ENCODE results near the gene LYPD1. TPM values are rescaled to one million over a fixed set of nuclear protein-coding genes. Genes with fewer than 3 reads are reported as not detected.
"Not testable (repeated sequence)": the region's sequence is repeated elsewhere in the genome, so short reads cannot be mapped to it uniquely, and the experiment has no call there.

The LYPD1 gene, protein sequence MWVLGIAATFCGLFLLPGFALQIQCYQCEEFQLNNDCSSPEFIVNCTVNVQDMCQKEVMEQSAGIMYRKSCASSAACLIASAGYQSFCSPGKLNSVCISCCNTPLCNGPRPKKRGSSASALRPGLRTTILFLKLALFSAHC
- 0.13 TPM in 1 of 2 replicates, not detected in the other for total RNA-seq

DNA sequence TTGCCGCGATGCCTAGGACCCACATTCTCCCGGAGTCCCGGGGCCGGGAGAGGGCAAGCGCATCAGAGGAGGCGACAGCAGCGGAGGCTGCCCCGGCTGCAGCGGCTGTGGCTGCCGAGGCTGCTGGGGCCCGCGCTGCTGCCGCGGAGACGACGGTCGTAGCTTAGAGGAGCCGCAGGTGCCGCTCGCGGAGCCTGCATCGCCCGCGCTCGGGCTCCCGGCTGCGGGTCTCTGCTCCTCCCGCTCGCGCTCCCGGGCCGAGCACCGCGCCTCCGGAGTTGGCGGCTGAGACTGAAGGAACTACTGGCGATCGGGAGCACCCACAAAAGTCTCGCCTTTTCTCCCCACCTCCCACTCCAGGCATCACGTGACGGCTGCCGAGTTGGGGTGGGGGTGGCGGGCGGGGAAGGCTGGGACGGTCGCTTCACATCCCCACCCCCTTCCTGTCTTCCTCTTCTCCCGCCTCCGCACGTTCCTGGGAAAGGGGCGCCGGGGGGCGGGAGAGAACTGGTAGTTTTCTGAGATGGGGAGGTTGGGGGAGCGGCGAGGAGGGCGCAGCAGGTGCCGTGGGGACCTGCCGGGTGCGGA is at the start of gene LYPD1:
LYPD1 (minus strand) TSS at position 298 of the 588 bp plus-strand sequence; CDS start at position 25, 273 bp downstream.
- peak in 1 of 2 donors; percentile 23 for DNase-seq (ENCODE audit: low read depth in 2 of 2)

DNA sequence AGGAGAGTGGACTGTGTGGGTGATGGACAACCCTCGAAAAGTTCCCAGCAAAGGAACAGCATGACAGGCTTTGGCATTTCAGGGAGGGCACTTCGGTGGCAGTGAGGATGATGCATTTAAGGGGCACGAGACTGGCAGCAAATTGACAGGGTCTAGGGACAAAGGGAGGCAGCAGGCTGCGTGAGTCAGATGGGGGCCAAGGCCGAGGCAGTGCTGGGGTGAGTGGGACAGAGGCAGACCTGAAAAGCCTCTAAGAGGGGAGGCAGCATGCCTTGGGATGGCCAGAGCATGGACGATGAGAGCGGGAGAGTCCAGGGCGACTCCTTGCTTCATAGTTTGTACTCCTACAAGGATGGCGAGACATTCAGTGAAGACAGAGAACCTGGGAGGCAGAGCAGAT is 49.5 kb upstream of the LYPD1 start:
- DNase-seq (ENCODE audit: low read depth in 2 of 2): no peak

DNA sequence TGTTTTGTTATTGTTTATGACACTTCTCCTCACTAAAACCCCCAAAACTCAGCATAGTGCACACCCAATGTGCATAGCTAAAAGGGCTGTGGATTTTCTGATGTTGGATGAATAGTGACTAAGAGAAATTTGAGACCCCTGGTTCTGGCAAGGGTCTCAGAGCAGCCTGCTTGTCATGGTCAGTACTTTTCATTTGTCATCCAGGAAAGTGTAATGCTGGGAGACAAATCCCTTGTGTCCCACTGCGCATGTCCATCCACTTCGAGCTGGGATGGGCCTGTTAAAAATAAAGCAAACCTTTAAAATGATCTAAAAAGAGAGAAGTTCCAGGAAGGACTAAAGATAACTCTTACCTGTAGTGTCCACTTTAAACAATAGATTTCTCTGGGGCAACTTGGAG is 46.9 kb upstream of the LYPD1 start:
- no peak for DNase-seq (ENCODE audit: low read depth in 2 of 2)

GRCh38 chr2:132715386-132716351 is 45.7 kb upstream of the LYPD1 start:
- DNase-seq (ENCODE audit: low read depth in 2 of 2): no peak

DNA sequence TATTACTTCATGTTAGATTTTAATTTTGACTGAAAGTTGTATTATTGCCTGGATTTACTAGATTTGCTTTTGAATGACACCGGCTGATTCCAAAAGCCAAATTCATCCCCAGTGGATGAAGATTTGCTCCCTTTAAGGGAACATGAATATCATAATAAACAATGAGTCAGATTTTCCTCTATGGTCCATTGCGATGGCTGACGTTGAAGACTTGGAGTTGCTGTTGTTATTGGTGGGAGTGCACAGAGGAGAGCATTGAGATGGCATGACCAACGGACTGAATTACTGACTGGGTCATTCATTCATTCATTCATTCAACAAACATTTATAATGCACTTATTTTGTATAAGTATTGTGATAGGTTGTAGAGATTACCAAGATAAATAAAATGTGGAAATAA is 33.4 kb upstream of the LYPD1 start:
- no peak for DNase-seq (ENCODE audit: low read depth in 2 of 2)

- DNase-seq (ENCODE audit: low read depth in 2 of 2): no peak
Measured at GRCh38 chr2:132701810-132702209, 31.8 kb upstream of the LYPD1 start.

- not testable (repeated sequence) for DNase-seq (ENCODE audit: low read depth in 2 of 2)
Measured at GRCh38 chr2:132699802-132700201, 29.8 kb upstream of the LYPD1 start.

DNA sequence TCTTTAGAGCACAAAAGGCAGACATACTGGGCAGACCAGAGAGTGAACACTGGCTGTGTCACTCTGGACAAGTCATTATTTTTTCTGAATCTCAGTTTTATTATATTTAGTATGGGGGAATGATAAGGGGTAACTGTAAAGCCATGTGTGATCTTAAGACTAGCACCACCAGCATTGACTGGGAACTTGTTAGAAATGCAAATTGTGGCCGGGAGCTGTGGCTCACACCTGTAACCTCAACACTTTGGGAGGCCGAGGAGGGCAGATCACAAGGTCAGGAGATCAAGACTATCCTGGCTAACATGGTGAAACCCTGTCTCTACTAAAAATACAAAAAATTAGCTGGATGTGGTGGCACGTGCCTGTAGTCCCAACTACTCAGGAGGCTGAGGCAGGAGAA is 28.3 kb upstream of the LYPD1 start:
- not testable (repeated sequence) for DNase-seq (ENCODE audit: low read depth in 2 of 2)

DNA sequence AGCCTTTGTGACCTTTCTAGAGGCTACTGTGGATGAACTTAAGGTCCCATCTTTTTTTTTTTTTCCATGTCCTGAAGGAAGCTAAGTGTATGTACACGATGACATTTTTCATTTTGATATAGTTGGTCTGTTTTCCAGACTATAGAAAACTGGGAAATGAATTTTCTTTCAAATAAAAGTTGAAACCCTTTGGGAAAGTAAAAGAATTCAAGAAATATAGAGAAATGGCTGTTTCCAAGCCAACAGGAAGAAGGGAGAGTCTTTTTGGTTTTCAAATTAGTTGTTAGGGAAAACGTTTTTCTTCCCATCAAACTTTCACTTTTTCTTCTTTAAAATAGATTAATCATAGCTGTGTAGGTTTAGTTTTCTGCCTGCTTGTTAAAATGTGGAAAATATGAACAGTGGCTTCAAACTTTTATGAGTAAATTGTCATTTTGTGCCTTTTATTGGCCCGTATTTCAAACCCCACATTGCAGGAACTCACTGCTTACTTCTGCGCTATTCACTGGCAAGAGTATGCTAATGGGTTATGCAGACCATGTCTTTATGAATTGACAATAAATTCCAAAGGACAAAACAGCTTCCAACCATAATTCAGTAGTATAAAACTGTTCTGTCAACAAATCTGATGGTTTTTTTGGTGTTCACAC is 27.7 kb upstream of the LYPD1 start:
- DNase-seq (ENCODE audit: low read depth in 2 of 2): no peak

- DNase-seq (ENCODE audit: low read depth in 2 of 2): no peak
Measured at GRCh38 chr2:132692816-132693215, 22.8 kb upstream of the LYPD1 start.

- no peak for DNase-seq (ENCODE audit: low read depth in 2 of 2)
Measured at GRCh38 chr2:132691556-132691955, 21.6 kb upstream of the LYPD1 start.

GRCh38 chr2:132690664-132691303 is 20.8 kb upstream of the LYPD1 start:
- DNase-seq (ENCODE audit: low read depth in 2 of 2): no peak

DNA sequence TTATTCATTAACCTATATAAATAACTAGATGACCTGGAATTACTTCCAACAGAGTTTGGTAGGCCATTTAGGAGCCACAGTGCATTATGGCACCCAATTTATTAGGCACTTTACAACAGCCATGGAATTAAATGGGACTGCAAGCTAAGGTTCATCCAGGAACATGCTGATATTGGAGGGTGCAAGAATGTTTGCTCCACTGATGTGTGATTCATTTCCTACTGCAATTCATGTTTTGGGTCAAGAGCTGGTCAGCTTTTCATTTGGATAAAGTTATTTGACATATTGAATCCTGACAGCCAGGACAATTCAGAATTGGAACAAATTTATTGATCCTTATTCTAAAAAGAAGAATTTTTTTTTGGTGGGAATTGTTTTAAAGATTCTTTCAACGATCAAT is 11.8 kb upstream of the LYPD1 start:
- no peak for DNase-seq (ENCODE audit: low read depth in 2 of 2)

GRCh38 chr2:132680544-132680943 is 10.5 kb upstream of the LYPD1 start:
- no peak for DNase-seq (ENCODE audit: low read depth in 2 of 2)

DNA sequence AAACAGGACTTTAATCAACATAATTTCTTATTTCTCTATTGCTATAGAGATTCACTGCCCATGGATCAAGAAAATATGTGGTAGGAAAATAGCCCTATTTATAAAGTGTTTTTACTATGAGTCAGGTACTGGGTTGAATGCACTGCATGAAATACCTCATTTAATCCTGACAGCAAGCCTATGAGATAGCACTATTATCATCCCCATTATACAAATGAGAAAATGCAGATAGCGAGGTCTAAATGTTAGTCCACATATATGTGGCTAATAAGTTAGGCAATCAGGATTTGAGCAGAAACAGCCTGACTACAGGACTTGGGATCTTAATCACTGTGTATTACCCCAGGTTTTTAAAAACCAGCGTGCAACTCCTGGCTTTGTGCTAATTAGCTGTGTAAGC is 8.5 kb upstream of the LYPD1 start:
- no peak for DNase-seq (ENCODE audit: low read depth in 2 of 2)

DNA sequence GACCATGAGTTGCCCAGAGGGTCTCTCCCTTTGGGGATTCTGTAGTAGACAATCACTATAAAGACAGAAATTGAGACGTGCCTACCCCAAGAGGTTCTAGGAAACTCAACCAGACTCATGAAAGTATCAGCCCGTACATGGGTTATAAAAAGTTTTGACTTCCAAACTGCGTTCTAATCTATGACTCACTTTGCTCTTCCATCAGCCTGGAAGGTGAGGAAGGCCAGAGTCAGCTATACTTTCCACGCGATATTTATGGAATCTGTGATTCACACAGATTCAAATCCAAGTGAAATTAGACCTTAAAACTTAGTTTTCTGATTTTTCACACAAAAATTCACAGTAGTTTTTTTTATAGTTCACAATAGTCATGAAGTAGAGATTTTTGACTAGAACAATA is 7.7 kb upstream of the LYPD1 start:
- DNase-seq (ENCODE audit: low read depth in 2 of 2): no peak

- DNase-seq (ENCODE audit: low read depth in 2 of 2): no peak
Measured at GRCh38 chr2:132676999-132677398, 7.0 kb upstream of the LYPD1 start.

- peak in 1 of 2 donors; percentile 63 for DNase-seq (ENCODE audit: low read depth in 2 of 2)
Measured at GRCh38 chr2:132671151-132671835, 1.3 kb upstream of the LYPD1 start.

DNA sequence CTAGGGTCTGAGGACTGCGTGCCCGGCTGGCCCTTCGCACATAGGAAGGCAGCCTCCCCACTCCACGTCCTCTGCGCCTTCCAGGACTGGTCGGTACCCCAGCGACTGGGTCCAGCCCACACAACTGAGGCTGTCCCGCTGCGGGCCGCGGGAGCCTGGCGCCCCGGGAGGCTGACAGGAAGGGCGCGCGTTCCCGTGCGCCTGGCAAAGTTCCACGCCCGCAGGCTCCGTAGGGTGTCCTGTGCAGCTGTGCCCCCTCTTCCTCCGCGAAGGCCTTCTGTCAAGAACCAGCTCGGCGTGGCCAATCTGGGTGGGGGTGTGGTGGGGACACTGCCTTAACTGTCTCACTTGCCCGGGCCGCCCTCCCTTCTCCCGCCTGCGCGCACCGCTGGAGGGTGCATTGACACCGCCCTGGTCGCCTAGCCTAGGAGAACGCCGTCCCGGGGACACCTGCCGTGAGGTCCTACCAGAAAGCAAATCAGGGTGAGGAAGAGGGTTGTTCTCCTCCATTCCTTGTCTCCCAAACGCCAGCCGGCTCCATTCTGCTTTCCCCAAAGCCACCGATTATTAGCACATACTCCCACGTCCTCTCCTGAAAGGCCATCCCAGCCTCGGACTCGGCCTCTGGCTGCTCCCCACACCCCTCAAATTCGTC is 618 bp upstream of the LYPD1 start:
- peak in 1 of 2 donors; percentile 10 for DNase-seq (ENCODE audit: low read depth in 2 of 2)

All from dermis microvascular lymphatic vessel endothelial cell (primary cell).